ENCODE measurements around the gene DDX39B. TPM values are rescaled to one million over a fixed set of nuclear protein-coding genes. Genes with fewer than 3 reads are reported as not detected.

DDX39B gene
- total and polyA plus RNA-seq, 2 donors (not counting 3 experiments of a cell fraction or from before 2014, with no cell fraction given), result 453 to 766 TPM

GRCh38 chr6:31575335-31575901, 33.6 kb upstream of the DDX39B start, which contains the start of gene TNF:
TNF (plus strand) TSS chr6:31575565; CDS start chr6:31575742, 177 bp downstream.
- Histone ChIP-seq H3K36me3 (ENCODE audit: control insufficient read depth in 2 of 2, extremely low read depth in 1 of 2, insufficient read depth in 2 of 2, low read length in 2 of 2) (no peaks in the 10 kb centered on the region), H2AFZ (ENCODE audit: low read depth, low read length) (no peak within 1 kb of the TSS), H3K9me1 (replicated peaks; ENCODE audit: control insufficient read depth, extremely low read depth, insufficient read depth, low read length) (no peaks in the 10 kb centered on the region), H3K4me3 (replicated peaks in 1 of 3; ENCODE audit: insufficient read depth in 1 of 3, low read depth in 1 of 3, low read length in 3 of 3) (no peak within 1 kb of the TSS), H3K79me2 (ENCODE audit: control insufficient read depth, insufficient read depth, low read length) (no peaks in the 10 kb centered on the region), H3K9me3 (replicated peaks; ENCODE audit: control insufficient read depth, insufficient read depth, low read length) (no peaks in the 10 kb centered on the region), H4K20me1 (replicated peaks; ENCODE audit: control insufficient read depth, extremely low read depth, insufficient read depth, low read length) (no peaks in the 10 kb centered on the region), H3K27ac (ENCODE audit: insufficient read depth, low read depth, low read length) (no peak within 1 kb of the TSS), H3K4me2 (ENCODE audit: insufficient read depth, low read length) (no peak within 1 kb of the TSS), H3K27me3 (ENCODE audit: control insufficient read depth in 2 of 2, insufficient read depth in 2 of 2, low read length in 2 of 2) (no peaks in the 10 kb centered on the region), H3K9ac (replicated peaks; ENCODE audit: extremely low read depth, insufficient read depth, low read length) (no peak within 1 kb of the TSS), H3K4me1 (ENCODE audit: control insufficient read depth, extremely low read depth, insufficient read depth, low read length) (peaks cover 3% of the 10 kb centered on the region)
- DNase-seq (ENCODE audit: low read depth, low spot score) (no peak), FAIRE-seq (no peak)
- dilution Hi-C loops (cut with MboI; ENCODE audit: extremely low pct_ligation_motif_present, low sequenced_read_pairs), result no loop called here
- intact Hi-C loops (cut with micrococcal nuclease), result no loop called here
- ChIA-PET CTCF (interaction anchor here (4.2 to 32.6 kb wide), 3 partner anchors 10 to 20 kb away, joined by 16 to 1517 read pairs (median 286); partner anchors contain the start of genes ATP6V1G2, DDX39B, LST1 and NCR3), POLR2A (no interaction called here)
- TF ChIP-seq JUN (IDR thresholded peaks at IDR 0.05; ENCODE audit: borderline replicate concordance, insufficient read depth, insufficient read length, low read depth), result no peak
- TF ChIP-seq POLR2AphosphoS5 (IDR thresholded peaks at IDR 0.05; ENCODE audit: insufficient read depth, low read depth, low read length), result no peak
- no peak for TF ChIP-seq CTCF (IDR thresholded peaks at IDR 0.05; ENCODE audit: extremely low read depth in 1 of 2, insufficient read depth in 1 of 2, low read depth in 1 of 2, low read length in 2 of 2)
- TF ChIP-seq FOS (IDR thresholded peaks at IDR 0.05; ENCODE audit: borderline replicate concordance, insufficient read depth, low read length), result no peak
- TF ChIP-seq, protein P1, sequence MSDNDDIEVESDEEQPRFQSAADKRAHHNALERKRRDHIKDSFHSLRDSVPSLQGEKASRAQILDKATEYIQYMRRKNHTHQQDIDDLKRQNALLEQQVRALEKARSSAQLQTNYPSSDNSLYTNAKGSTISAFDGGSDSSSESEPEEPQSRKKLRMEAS (IDR thresholded peaks at IDR 0.05; ENCODE audit: insufficient read depth, insufficient read length), result no peak
- TF ChIP-seq MYC (IDR thresholded peaks at IDR 0.05; ENCODE audit: low read depth, low read length), result no peak
- no peak for TF ChIP-seq EZH2 (IDR thresholded peaks at IDR 0.05; ENCODE audit: borderline replicate concordance, low read depth, low read length, severe bottlenecking)
- no peak for TF ChIP-seq GATA2 (IDR thresholded peaks at IDR 0.05; ENCODE audit: insufficient read depth, insufficient read length, low read depth, low read length)
- no peak for TF ChIP-seq POLR2A (IDR thresholded peaks at IDR 0.05; ENCODE audit: low read depth, low read length)
- no TSS peak for BruUV-seq (replicated peaks)

Measured in endothelial cell of umbilical vein (primary cell).